SK-N-SH (cell line): ENCODE results near the gene OAS2. TPM values are rescaled to one million over a fixed set of nuclear protein-coding genes. Genes with fewer than 3 reads are reported as not detected.

Experiments used
- CTCF ChIA-PET: fragments of 300-600, 350-600 bp; formaldehyde crosslinking; extraction: SDS; loops from one replicate; lab custom pipeline; 2021; lab: Yijun Ruan, JAX
- POLR2A ChIA-PET: fragments of 350-600 bp; sonication (Branson Sonifier 250); formaldehyde crosslinking; extraction: SDS; loops from one replicate; lab custom pipeline; 2020; ENCODE audit warnings: antibody characterized with exemption, inconsistent platforms; lab: Yijun Ruan, JAX
- DNase-seq: peaks from one replicate; pipeline ENCODE4 v3.0.0; 2012
- H2AFZ ChIP-seq: fragments of 200-600 bp; sonication (generic); 2 replicates; pipeline ENCODE4 v1.8.1; 2016; ENCODE audit warnings: antibody characterized with exemption, mild to moderate bottlenecking, low read depth
- H3F3A ChIP-seq: fragments of 200-600 bp; sonication (generic); replicated peaks from 2 replicates; pipeline ENCODE3; 2016; ENCODE audit warnings: antibody characterized with exemption, mild to moderate bottlenecking; ENCODE audit not compliant: insufficient read depth
- H3K27ac ChIP-seq, 2 experiments: fragments of 200-500 bp in 1 of 2; fragments of 200-600 bp in 1 of 2; sonication (Bioruptor generic) in 1 of 2; sonication (generic), shearing (Covaris generic) in 1 of 2; 2 replicates each; pipeline versions ENCODE4 v1.5.1 to v1.6.1; 2014 to 2016; ENCODE audit warnings: low read depth in 2 of 2, inconsistent platforms in 1 of 2, low read length in 1 of 2, mild to moderate bottlenecking in 1 of 2, mixed read lengths in 1 of 2
- H3K27me3 ChIP-seq: fragments of 200-600 bp; sonication (generic), shearing (Covaris generic); 2 replicates; pipeline ENCODE4 v1.6.1; 2016; ENCODE audit warnings: mixed run types; ENCODE audit not compliant: insufficient read depth
- H3K36me3 ChIP-seq, 2 experiments: fragments of 200-500 bp in 1 of 2; fragments of 200-600 bp in 1 of 2; sonication (Bioruptor generic) in 1 of 2; sonication (generic) in 1 of 2; replicated peaks in 1 of 2; 2 replicates each; pipeline versions ENCODE3 to v1.5.1; 2014 to 2016; ENCODE audit warnings: low read length in 1 of 2, mild to moderate bottlenecking in 1 of 2; ENCODE audit not compliant: insufficient read depth in 2 of 2, control insufficient read depth in 1 of 2
- H3K4me1 ChIP-seq, 2 experiments: fragments of 200-500 bp in 1 of 2; fragments of 200-600 bp in 1 of 2; sonication (Bioruptor generic) in 1 of 2; sonication (generic), shearing (Covaris generic) in 1 of 2; 2 replicates each; pipeline versions ENCODE4 v1.5.1 to v1.6.1; 2014 to 2016; ENCODE audit warnings: low read depth in 1 of 2, low read length in 1 of 2, mixed run types in 1 of 2; ENCODE audit not compliant: insufficient read depth in 2 of 2, control insufficient read depth in 1 of 2
- H3K4me2 ChIP-seq: fragments of 200-600 bp; sonication (generic), shearing (Covaris generic); 2 replicates; pipeline ENCODE4 v1.6.1; 2017; ENCODE audit warnings: mixed run types
- H3K4me3 ChIP-seq, 2 experiments: fragments of 200-500 bp in 1 of 2; fragments of 200-600 bp in 1 of 2; sonication (Bioruptor generic) in 1 of 2; sonication (generic), shearing (Covaris generic) in 1 of 2; 2 replicates each; pipeline versions ENCODE4 v1.5.1 to v1.8.1; 2014 to 2016; ENCODE audit warnings: low read depth in 2 of 2, inconsistent platforms in 1 of 2, low read length in 1 of 2, mild to moderate bottlenecking in 1 of 2, mixed read lengths in 1 of 2, moderate library complexity in 1 of 2
- H3K79me2 ChIP-seq: fragments of 200-600 bp; sonication (generic); 2 replicates; pipeline ENCODE4 v1.8.1; 2017; ENCODE audit warnings: mild to moderate bottlenecking; ENCODE audit not compliant: insufficient read depth
- H3K9ac ChIP-seq: fragments of 200-600 bp; sonication (generic); 2 replicates; pipeline ENCODE4 v1.6.1; 2017; ENCODE audit warnings: mixed run types
- H3K9me2 ChIP-seq: fragments of 200-600 bp; sonication (generic); 2 replicates; pipeline ENCODE4 v1.6.1; 2017; ENCODE audit warnings: mixed run types
- H3K9me3 ChIP-seq: fragments of 200-600 bp; sonication (generic); 2 replicates; pipeline ENCODE4 v1.6.1; 2017; ENCODE audit warnings: mixed run types, mild to moderate bottlenecking, moderate library complexity
- H4K20me1 ChIP-seq: fragments of 200-600 bp; sonication (generic); 2 replicates; pipeline ENCODE4 v1.6.1; 2017; ENCODE audit warnings: mild to moderate bottlenecking, mixed run types; ENCODE audit not compliant: insufficient read depth
- CHD2 ChIP-seq: fragments of 150-350 bp; IDR thresholded peaks from 2 replicates; pipeline ENCODE4 v1.6.1; 2018; ENCODE audit warnings: low read length; ENCODE audit not compliant: partially characterized antibody
- ELF1 ChIP-seq: IDR thresholded peaks from 2 replicates; pipeline ENCODE4 v1.4.0; 2012
- FOSL2 ChIP-seq: IDR thresholded peaks from 2 replicates; pipeline ENCODE4 v1.4.0; 2012; ENCODE audit warnings: low read depth, mild to moderate bottlenecking, moderate library complexity, borderline replicate concordance
- JUND ChIP-seq: IDR thresholded peaks from 2 replicates; pipeline ENCODE4 v1.4.0; 2012
- MXI1 ChIP-seq: IDR thresholded peaks from 2 replicates; pipeline ENCODE4 v1.6.1; 2012; ENCODE audit warnings: mild to moderate bottlenecking, low read depth, low read length, improper control_type of control experiment
- NFIC ChIP-seq: IDR thresholded peaks from 2 replicates; pipeline ENCODE4 v1.4.0; 2012; ENCODE audit warnings: borderline replicate concordance
- POLR2AphosphoS5 ChIP-seq: IDR thresholded peaks from 2 replicates; pipeline ENCODE4 v1.6.1; 2012; ENCODE audit warnings: low read depth, low read length
- RAD21 ChIP-seq: IDR thresholded peaks from 2 replicates; pipeline ENCODE4 v1.6.1; 2012; ENCODE audit warnings: mild to moderate bottlenecking, low read length
- RXRA ChIP-seq: IDR thresholded peaks from 2 replicates; pipeline ENCODE4 v1.4.0; 2012; ENCODE audit warnings: low read depth, mild to moderate bottlenecking, borderline replicate concordance
- SMC3 ChIP-seq: IDR thresholded peaks from 2 replicates; pipeline ENCODE4 v1.6.1; 2012; ENCODE audit warnings: low read depth, low read length, improper control_type of control experiment
- TAF1 ChIP-seq: IDR thresholded peaks from 2 replicates; pipeline ENCODE4 v1.6.1; 2012; ENCODE audit warnings: low read depth, mild to moderate bottlenecking, low read length, moderate library complexity, borderline replicate concordance
- WGBS: methylation state at CpG from one replicate; pipeline ENCODE4 v1.1.6; 2017; ENCODE audit warnings: low lambda C conversion rate; 5-methylcytosine and 5-hydroxymethylcytosine counted together
- polyA plus RNA-seq, 3 experiments: library from polyadenylated mRNA; depleted of rRNA; stranded (reverse); fragments of >200 nt; gene quantifications; 2 replicates each; pipeline ENCODE4 v1.2.3, GENCODE V29; 2012
- TF ChIP-seq, protein P1 (sequence below): fragments of 200-600 bp; sonication (generic); IDR thresholded peaks from 2 replicates; pipeline ENCODE4 v1.6.1; 2017; ENCODE audit warnings: antibody characterized with exemption, mild to moderate bottlenecking, moderate library complexity
- TF ChIP-seq, protein P2 (sequence below): fragments of 150-350 bp; IDR thresholded peaks from 2 replicates; pipeline ENCODE4 v1.6.1; 2017; ENCODE audit warnings: antibody characterized with exemption, low read length, low read depth, borderline replicate concordance
- TF ChIP-seq, protein P3 (sequence below): IDR thresholded peaks from 2 replicates; pipeline ENCODE4 v1.4.0; 2012; ENCODE audit warnings: low read depth, borderline replicate concordance
- TF ChIP-seq, protein P4 (sequence below): fragments of 150-350 bp; IDR thresholded peaks from 2 replicates; pipeline ENCODE4 v1.6.1; 2016; ENCODE audit warnings: mild to moderate bottlenecking, low read depth, low read length

OAS2 gene
- polyA plus RNA-seq, 1 of the 3 experiments (the other 2 are of a cell fraction): not detected

DNA sequence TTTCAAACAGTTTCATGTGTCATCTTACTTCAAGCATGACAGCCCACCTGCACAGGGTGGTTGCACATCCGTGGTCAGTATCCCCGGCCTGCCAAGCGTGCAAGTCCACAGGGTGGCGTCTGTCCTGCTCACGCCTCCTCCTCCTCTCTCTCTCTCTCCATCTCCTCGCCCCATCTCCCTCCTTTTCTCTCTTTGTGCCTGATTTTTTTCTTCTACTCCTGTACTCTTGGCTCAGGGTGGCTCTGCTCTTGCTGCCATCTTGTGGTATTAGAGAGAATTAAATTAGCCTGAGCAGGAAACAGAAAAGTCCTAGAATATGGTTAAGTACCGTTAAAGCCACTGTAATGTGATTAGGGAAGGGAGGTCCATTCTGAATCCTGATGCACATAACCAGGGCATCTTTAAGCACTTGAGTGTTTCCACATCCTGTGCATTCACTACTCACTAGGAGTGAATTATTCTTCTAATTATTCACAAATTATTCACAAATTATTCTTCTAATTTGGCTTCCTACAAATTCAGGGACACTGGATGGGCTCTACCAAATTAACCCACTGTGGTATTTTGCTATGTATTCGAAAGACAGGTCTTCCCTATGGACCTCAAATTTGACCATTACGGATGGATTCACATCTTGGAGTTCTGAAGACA, 52.7 kb downstream of the OAS2 start:
- Histone ChIP-seq H3K79me2 (no peaks in the 10 kb centered on the region), H3K9ac (no peak overlapping the region), H3K9me2 (no peaks in the 10 kb centered on the region)
- TF ChIP-seq CHD2 (peak; percentile 47), ELF1 (no peak), RAD21 (peak; percentile 85), MXI1 (0 out of 2 replicates have a peak, but pooled peaks have one; percentile 36), SMC3 (peak; percentile 80), RXRA (no peak)
- TF ChIP-seq, protein P1, sequence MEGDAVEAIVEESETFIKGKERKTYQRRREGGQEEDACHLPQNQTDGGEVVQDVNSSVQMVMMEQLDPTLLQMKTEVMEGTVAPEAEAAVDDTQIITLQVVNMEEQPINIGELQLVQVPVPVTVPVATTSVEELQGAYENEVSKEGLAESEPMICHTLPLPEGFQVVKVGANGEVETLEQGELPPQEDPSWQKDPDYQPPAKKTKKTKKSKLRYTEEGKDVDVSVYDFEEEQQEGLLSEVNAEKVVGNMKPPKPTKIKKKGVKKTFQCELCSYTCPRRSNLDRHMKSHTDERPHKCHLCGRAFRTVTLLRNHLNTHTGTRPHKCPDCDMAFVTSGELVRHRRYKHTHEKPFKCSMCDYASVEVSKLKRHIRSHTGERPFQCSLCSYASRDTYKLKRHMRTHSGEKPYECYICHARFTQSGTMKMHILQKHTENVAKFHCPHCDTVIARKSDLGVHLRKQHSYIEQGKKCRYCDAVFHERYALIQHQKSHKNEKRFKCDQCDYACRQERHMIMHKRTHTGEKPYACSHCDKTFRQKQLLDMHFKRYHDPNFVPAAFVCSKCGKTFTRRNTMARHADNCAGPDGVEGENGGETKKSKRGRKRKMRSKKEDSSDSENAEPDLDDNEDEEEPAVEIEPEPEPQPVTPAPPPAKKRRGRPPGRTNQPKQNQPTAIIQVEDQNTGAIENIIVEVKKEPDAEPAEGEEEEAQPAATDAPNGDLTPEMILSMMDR: peak; percentile 76
- TF ChIP-seq, protein P2, sequence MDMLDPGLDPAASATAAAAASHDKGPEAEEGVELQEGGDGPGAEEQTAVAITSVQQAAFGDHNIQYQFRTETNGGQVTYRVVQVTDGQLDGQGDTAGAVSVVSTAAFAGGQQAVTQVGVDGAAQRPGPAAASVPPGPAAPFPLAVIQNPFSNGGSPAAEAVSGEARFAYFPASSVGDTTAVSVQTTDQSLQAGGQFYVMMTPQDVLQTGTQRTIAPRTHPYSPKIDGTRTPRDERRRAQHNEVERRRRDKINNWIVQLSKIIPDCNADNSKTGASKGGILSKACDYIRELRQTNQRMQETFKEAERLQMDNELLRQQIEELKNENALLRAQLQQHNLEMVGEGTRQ: no peak
- TF ChIP-seq, protein P3, sequence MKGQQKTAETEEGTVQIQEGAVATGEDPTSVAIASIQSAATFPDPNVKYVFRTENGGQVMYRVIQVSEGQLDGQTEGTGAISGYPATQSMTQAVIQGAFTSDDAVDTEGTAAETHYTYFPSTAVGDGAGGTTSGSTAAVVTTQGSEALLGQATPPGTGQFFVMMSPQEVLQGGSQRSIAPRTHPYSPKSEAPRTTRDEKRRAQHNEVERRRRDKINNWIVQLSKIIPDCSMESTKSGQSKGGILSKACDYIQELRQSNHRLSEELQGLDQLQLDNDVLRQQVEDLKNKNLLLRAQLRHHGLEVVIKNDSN: no peak
- TF ChIP-seq, all 33 proteins: peak for 5
- 8% methylated on average over 9 of the region's 9 CpGs for WGBS
- no peaks in the 10 kb centered on the region for H3K9me3 ChIP-seq
- H3K27me3 ChIP-seq: no peaks in the 10 kb centered on the region; the same call in 1 of the 2 replicates
- H3K4me1 ChIP-seq: peaks cover 0 to 4% of the 10 kb centered on the region in 2 experiments; a peak in 1 of 4 replicates
- no peak overlapping the region for H2AFZ ChIP-seq
- ChIA-PET CTCF (interaction anchor here (0.6 to 3.1 kb wide), 24 partner anchors 12 to 581 kb away, joined by 3 to 39 read pairs (median 4); partner anchors contain the start of genes OAS1 and OAS2), POLR2A (no interaction called here)
- no peaks in the 10 kb centered on the region for H3F3A ChIP-seq
- no peaks in the 10 kb centered on the region for H3K36me3 ChIP-seq
- no peak overlapping the region; a peak in 1 of 4 replicates for H3K4me3 ChIP-seq
- H3K4me2 ChIP-seq: no peak overlapping the region
- H4K20me1 ChIP-seq: no peaks in the 10 kb centered on the region
- peak; percentile 71 for DNase-seq
- no peak overlapping the region for H3K27ac ChIP-seq

DNA sequence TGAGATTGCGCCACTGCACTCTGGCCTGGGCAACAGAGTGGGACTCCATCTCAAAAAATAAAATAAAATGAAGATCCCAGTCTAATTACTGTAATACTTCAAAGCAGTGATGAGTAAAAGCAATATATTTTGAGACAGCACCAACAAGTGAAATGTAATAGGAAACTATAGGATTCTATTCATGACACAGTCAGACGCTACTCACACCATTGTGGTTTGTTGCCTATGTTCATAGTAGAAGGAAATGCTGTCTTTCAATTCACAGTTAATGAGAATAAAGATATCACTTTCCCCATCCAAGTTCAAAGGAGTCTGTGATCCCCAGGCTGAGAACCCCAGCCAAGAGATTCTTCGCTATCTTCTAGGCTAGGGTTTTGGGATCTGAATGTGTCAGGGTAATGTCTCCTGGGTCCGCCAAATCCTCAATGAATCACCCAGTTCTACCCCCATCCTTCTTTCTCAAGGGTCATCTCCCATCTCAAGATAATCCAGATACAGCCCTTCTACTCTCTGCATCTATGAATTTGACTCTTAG, 61.7 kb downstream of the OAS2 start:
- Histone ChIP-seq H3K4me2 (no peak overlapping the region), H3K79me2 (no peaks in the 10 kb centered on the region), H3K9ac (no peak overlapping the region), H3K4me3 (no peak overlapping the region), H4K20me1 (no peaks in the 10 kb centered on the region), H2AFZ (peak overlapping the region; percentile 81; the same call in 1 of the 2 replicates), H3K27me3 (no peaks in the 10 kb centered on the region), H3K9me3 (no peaks in the 10 kb centered on the region), H3K4me1 (peaks cover 0 to 3% of the 10 kb centered on the region in 2 experiments; a peak in 1 of 4 replicates), H3F3A (no peaks in the 10 kb centered on the region), H3K36me3 (no peaks in the 10 kb centered on the region), H3K27ac (no peak overlapping the region), H3K9me2 (no peaks in the 10 kb centered on the region)
- DNase-seq: no peak
- POLR2A ChIA-PET: no interaction called here
- CTCF ChIA-PET: interaction anchor here (1.0 to 7.3 kb wide), 5 partner anchors 10 to 139 kb away, joined by 3 to 50 read pairs (median 5); no protein-coding TSS in a partner anchor
- 73% methylated on average over 4 of the region's 4 CpGs for WGBS
- TF ChIP-seq TAF1: no peak
- no peak for TF ChIP-seq FOSL2
- TF ChIP-seq JUND: no peak
- no peak for TF ChIP-seq MXI1
- TF ChIP-seq, protein P4, sequence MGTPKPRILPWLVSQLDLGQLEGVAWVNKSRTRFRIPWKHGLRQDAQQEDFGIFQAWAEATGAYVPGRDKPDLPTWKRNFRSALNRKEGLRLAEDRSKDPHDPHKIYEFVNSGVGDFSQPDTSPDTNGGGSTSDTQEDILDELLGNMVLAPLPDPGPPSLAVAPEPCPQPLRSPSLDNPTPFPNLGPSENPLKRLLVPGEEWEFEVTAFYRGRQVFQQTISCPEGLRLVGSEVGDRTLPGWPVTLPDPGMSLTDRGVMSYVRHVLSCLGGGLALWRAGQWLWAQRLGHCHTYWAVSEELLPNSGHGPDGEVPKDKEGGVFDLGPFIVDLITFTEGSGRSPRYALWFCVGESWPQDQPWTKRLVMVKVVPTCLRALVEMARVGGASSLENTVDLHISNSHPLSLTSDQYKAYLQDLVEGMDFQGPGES: no peak
- no peak for TF ChIP-seq POLR2AphosphoS5
- TF ChIP-seq SMC3: no peak
- TF ChIP-seq, protein P2: no peak
- no peak for TF ChIP-seq NFIC
